SIG-M5 treated with dmso at 0.1 percent for 504 hours (cell line): ENCODE measurements around the gene CELF4.

Experiments
- DNase-seq: peaks from one replicate; lab custom pipeline; 2025; ENCODE audit not compliant: unreplicated experiment; lab: John Stamatoyannopoulos, UW

Gene CELF4

DNA sequence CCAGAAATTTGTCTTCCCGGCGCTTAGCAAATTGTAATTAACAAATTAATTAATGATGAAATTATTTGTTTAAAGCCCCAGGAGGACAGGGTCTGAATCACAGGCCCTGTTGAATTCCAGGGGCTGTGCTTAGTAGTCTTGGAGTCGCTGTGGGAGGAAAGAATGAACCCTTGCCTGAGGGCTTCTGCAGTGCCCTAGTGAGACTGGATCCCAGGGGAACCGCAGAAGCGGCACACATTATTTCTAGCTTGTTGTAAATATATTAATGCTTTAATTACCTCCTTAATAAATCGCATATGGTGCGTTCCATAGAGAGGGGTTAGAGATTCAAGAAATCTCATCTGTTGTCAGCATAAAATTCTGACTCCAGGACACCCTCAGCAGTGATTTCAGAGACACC, 235.4 kb downstream of the CELF4 start:
- DNase-seq: no peak

DNA sequence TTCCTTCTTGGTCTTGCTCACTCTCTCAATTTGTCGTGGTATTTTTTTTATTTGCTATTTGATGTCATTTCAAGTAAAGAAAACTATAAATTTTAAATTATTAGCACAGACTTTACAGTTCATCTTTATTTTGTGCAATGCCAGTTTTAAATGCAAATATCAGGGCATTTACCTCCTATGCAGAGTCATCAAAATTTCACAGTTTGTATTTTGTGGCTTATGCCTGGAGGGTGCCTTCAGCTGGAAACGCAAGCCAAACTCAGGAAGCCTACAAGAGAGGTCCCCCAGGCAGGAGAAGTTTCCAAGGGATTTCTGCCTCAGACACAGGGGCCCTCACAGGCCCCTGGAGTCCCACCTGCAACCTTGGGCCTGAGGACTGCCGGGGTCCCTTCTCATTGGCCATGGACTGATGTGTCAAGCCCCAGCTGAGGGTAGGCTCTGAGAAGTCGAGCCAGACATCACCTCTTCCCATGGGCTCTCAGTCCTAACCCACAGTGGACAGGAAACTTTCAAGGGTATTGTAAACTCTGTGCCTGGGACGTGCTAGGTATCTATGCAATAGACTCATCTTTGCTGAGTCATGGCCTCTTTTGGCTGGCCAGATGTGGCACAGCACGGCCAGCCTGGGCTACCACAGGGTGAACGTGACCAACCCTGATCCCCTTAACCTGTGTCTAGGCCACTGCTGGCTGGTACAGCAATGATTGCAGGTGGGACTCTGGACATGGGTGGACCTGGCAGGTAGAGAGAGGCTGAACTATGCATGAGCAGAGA, 236.5 kb downstream of the CELF4 start:
- DNase-seq: no peak

DNA sequence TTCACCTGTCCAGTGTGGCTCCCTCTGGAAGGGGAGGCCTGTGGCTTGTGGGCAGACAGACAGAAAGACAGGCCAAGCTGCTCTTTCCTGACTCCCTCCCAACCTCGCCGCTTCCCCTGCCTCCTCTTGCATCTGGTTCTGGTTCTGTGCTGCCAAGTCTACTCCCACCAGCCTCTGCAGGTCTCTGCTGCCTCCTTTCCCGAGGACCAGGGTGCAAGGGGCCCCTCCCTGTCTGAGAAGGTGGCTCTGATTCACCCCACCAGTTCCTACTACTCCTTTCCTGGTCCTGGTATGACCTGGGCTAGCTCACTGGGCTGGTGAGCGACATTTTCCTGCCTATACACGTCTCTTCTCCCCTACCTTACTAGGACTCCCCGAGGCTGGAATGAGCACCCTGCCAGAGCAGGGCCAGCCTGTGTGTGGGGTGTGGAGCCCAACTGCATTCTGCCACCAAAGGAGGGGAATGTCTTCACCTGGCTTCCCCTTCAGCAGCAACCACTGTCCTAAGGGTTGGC, 238.5 kb downstream of the CELF4 start:
- DNase-seq: no peak

DNA sequence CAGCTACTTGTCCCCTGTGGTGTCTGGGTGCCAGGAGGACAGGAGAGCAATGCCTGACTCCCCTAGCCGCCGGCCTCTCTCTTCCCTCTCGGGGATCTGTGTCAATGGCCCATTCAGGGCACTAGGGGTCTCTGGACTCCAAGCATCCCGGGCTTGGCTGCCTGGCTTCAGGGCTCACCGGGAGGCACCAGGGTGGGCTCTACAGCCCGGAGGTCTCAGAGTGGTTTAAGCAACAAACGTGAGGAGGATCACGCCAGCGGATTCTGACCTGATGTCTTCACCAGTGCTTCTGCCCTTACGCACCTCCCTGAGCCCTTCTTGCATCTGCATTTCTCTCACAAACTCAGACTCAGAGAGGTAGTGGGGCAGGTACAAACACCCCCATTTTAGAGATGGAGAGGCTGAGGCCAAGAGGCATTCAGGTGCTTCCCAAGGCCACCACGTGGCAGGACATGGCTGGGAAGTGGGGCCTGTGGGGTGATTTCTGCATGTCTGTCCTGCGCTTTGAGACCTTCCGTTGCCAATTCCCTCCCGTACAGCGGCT, 243.0 kb downstream of the CELF4 start:
- peak; percentile 9 for DNase-seq

DNA sequence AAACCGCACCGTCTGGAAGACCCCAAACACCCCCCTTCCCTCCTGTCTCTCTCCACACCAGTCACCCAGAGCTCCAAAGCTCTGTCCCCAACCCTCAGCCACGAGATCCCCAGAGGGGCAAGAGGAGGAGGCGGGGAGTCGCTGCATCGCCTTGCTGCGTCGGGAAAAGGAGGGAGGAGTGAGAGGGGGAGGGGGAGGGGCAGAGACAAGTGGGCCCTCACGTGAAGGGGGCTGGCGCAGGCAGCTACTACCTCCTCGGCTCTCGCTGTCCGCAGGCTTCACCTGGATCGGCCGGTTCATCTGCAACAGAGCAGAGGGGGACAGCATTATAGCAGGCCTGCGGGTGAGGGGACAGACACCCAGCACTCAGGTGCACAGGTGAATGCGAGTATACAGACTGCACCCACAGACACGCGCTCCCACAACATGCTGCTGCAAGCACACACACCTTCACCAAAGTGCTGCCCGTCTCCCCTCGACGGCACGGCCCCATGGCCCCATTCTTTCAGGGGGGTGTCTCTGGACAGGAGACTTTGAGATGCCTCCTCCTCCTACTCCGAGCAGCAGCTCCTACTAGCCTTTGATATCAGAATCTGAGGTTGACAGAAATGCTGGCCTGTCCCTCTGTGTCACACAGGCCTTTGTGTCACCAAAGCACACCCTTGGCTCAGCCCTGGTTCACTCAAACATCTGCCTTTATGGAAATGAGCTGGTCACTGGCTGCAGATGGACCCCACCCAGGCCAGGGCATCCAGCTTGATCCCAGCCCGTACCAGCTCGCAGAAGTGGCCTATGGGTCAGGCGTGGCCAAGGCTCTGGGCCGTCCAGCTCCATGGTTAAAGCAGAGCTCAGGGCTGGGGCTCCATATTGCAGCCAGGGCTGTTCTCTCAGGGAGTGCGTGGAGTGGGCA, 243.8 kb downstream of the CELF4 start:
- DNase-seq: no peak

DNA sequence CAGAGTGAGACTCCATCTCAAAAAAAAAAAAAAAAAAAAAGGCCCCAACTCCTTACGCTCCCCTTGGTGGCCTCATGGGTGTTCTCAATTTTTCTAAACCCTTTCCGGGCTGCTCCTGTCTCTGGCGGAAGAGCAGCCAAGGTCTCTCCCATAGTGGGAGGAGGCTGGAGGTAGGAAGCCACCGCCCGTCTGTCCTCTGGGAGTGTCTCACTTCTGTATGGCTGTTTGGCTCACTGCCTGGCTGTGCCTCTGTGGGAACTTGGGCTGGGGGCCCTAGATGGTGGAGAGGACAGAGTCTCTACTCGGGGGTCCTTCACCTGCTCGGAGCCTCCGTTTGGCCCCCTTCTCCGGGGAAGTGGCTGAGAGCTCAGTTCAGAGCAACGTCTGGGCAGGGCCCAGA, 245.3 kb downstream of the CELF4 start:
- DNase-seq: no peak

DNA sequence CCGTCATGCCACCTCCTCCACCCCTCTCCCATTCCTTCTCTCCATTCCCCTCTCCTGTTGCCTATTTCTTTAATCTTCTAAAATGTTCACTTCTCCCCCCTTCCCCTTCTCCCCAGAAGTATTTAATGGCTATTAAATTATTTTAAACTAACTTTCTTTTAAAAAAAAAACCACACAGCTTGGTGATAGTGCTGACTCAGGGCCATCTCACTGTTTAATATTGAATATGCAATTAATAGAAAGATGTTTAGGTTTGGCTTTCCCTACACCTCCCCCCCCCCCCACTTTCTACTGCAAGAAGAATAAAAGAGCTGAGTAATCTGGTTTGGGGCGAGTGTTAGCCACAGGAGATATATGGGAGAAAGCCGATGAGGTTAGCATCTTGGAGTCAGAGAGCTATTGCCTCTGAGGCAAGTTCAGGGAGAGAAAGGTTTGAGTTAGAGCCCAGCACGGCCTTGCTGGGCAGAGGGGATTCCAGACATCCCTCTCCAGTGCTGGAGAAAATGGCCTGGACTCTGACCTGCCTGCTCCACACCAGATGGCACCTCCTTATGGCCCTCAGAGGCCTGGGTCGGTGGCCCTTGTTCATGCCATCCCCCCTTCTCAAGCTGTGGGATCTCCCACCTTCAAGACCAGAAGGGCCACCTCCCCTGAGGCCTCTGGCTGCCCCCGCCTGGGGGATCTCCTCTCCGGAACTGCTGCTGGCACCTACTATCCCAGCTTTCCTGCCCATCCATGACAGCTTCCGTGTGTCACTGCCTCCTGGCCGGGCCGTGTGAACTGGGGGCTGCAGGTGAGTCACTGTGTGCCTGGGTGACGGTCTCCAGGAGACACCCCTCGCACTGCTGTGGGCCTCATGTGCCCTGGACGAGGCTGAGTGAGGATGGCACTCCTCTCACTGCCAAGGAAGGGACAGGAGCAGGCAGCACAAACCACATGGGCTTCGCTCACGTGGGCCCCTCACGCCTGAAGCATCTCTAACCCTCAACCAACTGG, 246.9 kb downstream of the CELF4 start:
- DNase-seq: no peak

DNA sequence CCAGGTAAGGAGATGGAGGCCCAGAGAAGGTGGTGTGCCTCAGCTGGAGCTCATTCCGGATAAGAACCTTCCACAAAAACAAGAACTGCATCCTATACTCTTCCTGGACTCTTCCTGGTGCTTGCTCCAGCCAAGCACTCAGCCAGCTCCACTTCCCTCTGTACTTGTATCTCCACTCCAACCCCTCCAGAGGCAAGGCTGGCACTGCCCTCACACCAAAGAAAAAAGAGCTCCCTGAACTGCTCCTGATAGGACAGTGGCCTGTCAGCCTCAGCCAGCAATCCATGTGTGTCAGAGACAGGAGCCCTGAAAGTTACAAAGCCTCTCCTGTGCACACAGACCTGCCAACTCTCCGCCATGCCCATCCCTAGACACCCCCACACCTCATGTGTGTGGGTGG, 248.1 kb downstream of the CELF4 start:
- DNase-seq: no peak

DNA sequence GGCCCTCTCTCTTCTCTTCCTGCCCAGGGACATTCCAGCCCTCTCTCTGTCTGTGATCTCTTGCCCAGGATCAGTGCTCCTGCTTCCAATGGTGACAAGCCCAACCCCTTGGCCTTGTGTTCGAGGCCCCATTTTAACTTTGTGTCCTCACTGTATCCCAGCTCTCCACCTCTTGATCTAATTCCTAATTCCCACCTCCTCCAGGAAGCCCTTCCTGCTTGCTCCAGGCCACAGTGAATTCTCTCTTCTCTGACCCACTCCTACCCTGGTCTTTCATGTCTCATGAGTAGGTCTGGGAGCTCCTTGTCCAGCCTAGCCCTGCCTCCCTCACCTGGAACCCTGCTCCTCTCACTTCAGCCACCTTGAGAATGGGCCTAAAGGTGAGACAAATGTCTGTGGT, 249.1 kb downstream of the CELF4 start:
- DNase-seq: no peak

DNA sequence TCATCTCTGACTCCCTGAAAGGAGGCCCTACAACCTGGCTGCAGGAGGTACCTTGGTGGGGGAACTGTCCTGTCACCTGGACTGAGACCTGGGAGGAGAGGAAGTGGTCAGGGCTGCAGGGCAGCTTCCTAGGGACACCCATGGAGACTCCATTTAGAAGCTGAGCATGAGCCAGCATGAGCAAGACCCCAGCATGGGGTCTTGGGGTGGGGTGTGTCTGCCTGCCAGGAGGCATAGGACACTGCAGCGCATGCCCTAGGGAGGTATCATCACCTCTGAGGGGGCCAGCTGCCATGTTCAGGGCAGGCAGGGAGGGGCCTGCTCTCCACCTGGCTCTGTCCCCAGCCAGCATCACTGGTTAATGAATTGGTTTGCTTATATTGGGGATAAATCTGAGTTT, 249.7 kb downstream of the CELF4 start:
- no peak for DNase-seq

DNA sequence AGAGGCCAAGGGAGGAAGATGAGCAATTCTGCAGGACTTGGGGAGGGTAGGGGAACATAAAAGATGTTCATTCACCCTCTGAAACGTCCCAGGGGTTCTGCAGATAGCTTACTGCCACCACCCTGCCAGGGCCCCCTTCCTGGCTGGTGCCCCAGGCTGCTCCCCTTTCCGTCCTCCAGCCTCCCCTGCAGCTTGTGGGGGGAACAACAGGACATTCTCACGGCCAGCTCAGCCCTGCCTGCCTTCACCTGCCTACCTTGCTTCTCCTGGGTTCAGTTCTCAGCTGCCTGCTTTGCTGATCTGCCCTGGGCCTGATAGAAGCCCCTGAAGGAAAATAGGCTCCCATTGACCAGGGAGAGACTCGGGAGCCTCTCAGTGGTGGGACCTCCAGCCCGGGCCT, 251.1 kb downstream of the CELF4 start:
- no peak for DNase-seq

DNA sequence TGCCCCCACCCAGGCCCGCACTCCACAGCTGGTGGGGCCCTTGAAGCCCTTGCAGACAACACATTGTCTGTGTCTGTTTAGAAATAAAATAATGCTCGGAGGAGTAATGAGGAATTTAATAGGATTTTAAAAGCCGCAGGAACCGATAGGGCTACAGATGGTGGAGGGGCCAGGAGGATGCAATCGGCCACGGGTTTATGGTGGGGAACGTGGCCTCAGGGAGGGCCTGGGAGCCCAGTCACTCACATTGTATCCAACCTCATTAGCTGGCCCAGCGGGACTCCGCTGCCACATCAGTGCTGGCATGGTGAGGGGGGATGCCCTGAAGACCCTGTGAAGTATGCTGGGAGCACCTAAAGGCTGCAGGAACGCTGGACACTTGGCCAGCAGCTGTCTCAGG, 252.0 kb downstream of the CELF4 start:
- no peak for DNase-seq

DNA sequence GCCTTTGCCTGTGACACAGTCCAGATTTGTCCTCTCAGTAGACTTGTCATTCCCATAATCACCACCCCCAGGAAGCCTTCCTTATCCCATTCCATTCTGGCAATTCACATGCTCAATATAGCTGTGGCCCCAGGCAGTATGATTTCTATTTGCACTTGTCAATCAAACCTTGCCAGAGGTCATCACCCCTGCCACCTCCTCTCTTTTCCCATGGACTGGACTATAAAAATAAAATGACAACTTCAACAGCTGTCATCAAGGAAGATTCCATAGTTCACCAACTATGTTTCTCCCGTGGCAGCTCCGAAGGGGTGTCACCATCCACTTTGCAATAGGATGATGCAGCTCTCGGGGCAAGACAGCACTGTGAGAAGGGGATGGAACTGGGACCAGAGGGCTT, 255.7 kb downstream of the CELF4 start:
- no peak for DNase-seq

DNA sequence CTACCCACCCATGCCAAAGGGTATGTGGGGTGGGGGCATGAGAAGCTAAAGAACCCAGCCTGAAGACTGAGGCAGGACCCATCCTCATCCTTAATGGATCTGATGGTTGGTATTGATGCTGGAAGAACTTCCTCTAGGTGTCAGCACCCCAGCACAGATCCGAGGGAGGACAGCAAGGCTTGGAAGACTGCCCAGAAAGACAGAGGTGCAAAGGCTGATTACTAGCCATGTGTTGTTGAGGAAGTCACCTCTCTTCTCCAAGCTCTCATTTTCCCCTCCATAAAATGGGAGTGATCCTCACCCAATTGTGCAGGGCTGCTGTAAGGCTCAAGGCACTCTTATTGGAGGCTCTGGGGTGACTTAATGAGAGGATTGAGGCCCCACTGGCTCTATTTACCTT, 256.5 kb downstream of the CELF4 start:
- DNase-seq: no peak

DNA sequence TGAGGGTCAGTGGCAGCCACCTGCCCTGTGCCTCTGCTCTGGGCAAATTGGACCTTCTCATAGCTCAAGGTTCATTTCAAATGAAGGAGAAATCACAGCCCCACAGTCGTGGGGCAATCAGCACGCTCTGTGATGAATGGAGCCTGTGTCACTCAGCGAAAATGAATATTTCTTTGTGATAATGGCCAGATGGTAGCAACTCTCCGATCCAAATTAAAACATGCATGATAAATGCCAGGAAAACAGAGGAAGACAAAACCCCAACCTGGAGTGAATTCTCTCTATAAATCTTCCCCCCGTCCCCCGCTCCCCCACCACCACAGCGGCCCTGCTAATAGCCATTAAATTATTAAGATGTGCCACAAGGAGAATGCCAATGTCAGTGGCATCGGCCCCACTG, 258.4 kb downstream of the CELF4 start:
- no peak for DNase-seq

DNA sequence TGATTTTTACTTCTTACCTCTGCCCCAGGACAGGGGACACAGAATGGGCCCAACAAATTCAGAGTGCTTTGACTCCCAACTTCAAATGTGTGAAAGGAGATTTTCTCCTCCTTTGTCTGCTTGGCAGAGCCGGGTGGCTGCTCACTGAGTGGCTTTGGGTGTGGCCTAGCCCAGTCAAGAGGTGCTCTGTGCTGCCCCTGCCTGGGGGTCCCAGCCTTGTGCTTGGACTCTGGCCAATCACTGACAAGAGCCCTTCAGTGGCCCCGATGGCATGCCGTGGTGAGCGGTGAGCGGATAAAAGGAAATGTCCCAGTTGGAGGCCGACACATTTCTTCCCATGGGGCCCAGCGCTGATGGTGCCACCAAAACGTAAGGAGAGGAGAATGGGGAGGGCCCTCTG, 259.2 kb downstream of the CELF4 start:
- no peak for DNase-seq

DNA sequence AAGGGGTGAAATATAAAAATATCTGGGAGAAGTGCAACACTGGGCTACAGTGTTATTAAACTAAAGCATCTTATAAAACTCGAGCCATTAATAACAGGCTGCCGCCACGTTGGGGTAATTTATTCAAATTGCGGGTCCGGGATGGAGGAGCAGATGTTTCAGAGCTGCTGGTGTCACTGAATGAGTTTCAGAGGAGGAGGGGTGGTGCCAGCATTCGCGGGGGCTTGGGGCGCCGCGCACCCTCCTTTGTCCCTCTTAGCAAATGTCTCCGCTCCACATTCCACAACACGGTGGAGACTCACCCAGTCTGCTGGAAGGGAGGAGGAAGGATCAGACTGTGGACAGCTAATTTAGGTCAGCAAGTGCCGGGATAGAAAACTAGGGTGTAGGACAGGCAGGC, 260.5 kb downstream of the CELF4 start:
- no peak for DNase-seq

DNA sequence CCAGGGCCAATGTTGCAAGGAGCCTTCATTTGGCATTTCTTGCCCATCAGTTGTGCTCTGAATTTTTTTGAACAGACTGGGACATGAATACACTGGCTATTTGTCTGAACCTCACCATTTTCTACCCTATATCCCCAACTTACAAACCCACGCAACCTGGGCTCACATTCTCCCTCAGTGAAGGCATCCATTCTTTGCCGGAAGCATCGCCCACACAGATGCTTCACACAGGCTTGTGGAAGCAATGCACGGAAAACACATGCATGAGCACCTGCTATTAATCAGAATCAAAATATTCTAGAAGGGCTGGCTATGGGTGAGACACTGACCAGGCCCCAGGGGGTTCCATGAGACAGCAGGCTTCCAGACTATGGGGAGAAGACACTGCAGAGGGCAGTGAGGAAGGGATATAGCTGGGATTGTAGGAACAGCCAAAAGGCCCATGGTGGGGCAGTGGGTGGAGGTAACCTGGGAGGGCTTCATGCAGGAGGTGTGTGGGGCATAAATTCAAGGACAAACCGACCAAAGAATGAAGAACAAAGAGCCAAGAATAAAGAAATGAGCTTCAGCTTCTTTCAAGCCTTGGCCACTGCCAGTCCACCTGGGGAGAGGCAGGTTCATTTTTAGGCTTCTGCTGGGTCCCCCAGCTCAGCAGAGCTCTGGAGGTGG, 261.5 kb downstream of the CELF4 start:
- DNase-seq: no peak

DNA sequence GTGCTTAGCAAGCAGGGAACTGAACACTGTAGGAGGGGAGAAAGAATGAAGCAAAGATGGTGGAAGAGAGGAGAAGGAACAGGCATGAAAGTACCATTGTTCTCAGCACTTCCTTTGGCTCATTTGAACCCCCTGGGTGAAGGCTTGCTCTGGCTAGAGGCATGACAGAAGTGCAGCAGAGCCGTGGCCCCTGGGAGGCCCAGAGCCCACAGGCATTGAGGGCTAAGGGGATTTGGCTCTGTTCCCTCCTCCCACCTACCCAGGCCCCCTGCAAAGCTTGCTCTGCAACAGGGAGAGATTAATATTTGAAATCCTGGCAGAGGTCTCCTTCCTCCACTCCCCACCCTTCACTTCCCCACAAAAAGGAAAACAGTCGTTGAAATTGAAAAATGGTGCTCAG, 262.6 kb downstream of the CELF4 start:
- DNase-seq: no peak

DNA sequence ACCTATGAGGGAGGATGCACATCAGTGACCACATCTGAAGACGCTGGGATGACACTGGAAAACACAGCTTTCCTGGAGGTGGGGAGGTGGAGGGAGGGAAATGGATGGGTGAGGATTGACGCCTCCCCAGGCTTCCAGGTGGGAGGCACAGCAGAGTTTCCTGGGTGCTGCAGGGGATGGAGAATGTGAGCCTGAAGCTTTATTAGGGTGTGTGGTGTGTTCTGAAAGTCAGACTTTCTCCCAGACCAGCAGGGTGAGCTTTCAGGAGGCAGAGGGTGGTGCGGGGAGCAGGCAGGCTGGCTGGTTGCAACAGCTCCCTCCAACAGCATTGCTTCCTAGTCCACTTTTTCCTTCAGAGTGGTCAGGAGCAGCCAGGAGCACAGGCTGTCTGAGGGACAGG, 263.1 kb downstream of the CELF4 start:
- DNase-seq: no peak
